Natural killer cell treated with Interleukin-12 subunit alpha and Interleukin-12 subunit beta and Interleukin-15 and Interleukin-18, amount 100 ng/mL, for 72 hours (primary cell): ENCODE results near the gene MOB2. TPM values are rescaled to one million over a fixed set of nuclear protein-coding genes. Genes with fewer than 3 reads are reported as not detected.

Experiments
- ATAC-seq, 2 donors: fragments of 150-1000 bp; cut with Tn5 transposase in 1 of 2; sonication (Bioruptor Pico), chemical (Tn5 transposase) in 1 of 2; 2 replicates each; pipeline ENCODE4 v1.10.0; 2021
- DNase-seq: peaks from one replicate; pipeline ENCODE4 v3.0.0; 2022; ENCODE audit warnings: low spot score
- H3K27ac Mint-ChIP-seq, 2 donors: 1 replicate in 1 of 2; 2 replicates in 1 of 2; pipeline ENCODE4 v1.8.0; 2022; ENCODE audit warnings: mixed read lengths in 2 of 2, mild to moderate bottlenecking in 1 of 2, moderate library complexity in 1 of 2
- H3K27me3 Mint-ChIP-seq, 2 donors: 1 replicate in 1 of 2; 2 replicates in 1 of 2; pipeline ENCODE4 v1.8.0; 2022; ENCODE audit warnings: mixed read lengths in 2 of 2
- H3K36me3 Mint-ChIP-seq: one replicate; pipeline ENCODE4 v1.8.0; 2022; ENCODE audit warnings: mixed read lengths
- H3K4me1 Mint-ChIP-seq, 2 donors: 1 replicate in 1 of 2; 2 replicates in 1 of 2; pipeline ENCODE4 v1.8.0; 2022; ENCODE audit warnings: low read depth in 2 of 2, mixed read lengths in 2 of 2, mild to moderate bottlenecking in 1 of 2
- H3K4me3 Mint-ChIP-seq: one replicate; pipeline ENCODE4 v1.8.0; 2022; ENCODE audit warnings: mixed read lengths
- H3K9me3 Mint-ChIP-seq: 2 replicates; pipeline ENCODE4 v1.8.0; 2022; ENCODE audit warnings: mixed read lengths
- total RNA-seq, 2 donors: library from RNA; stranded (reverse); gene quantifications; one replicate each; pipeline ENCODE4 v1.2.3, GENCODE V29; 2022

The MOB2 gene
- total RNA-seq, 2 donors from 2014 or later, result 40.0 to 42.7 TPM

- Mint-ChIP-seq H3K36me3 (no peaks in the 10 kb centered on the region), H3K27me3 (no peaks in the 10 kb centered on the region), H3K9me3 (no peaks in the 10 kb centered on the region), H3K4me3 (no peak overlapping the region), H3K4me1 (peaks cover 9 to 30% of the 10 kb centered on the region in 2 donors), H3K27ac (no peak overlapping the region)
- DNase-seq (no peak), ATAC-seq (no peak)
Measured at GRCh38 chr11:1504138-1504537, 17.6 kb upstream of the MOB2 start.

- ATAC-seq, result no peak
- Mint-ChIP-seq H3K27me3 (no peaks in the 10 kb centered on the region), H3K36me3 (peaks cover 4% of the 10 kb centered on the region), H3K27ac (no peak overlapping the region), H3K4me1 (peaks cover 13 to 33% of the 10 kb centered on the region in 2 donors), H3K4me3 (no peak overlapping the region), H3K9me3 (no peaks in the 10 kb centered on the region)
- DNase-seq, result no peak
Measured at GRCh38 chr11:1503708-1504104, 17.1 kb upstream of the MOB2 start.

GRCh38 chr11:1502954-1503707, 16.6 kb upstream of the MOB2 start:
- no peak for ATAC-seq
- H3K4me1 Mint-ChIP-seq, result peaks cover 19 to 38% of the 10 kb centered on the region in 2 donors
- H3K27me3 Mint-ChIP-seq, result no peaks in the 10 kb centered on the region
- DNase-seq, result no peak
- H3K9me3 Mint-ChIP-seq, result no peaks in the 10 kb centered on the region
- no peak overlapping the region for H3K4me3 Mint-ChIP-seq
- H3K36me3 Mint-ChIP-seq, result peaks cover 5% of the 10 kb centered on the region
- no peak overlapping the region for H3K27ac Mint-ChIP-seq

- Mint-ChIP-seq H3K4me1 (peaks cover 26 to 41% of the 10 kb centered on the region in 2 donors), H3K4me3 (no peak overlapping the region), H3K27ac (no peak overlapping the region), H3K9me3 (no peaks in the 10 kb centered on the region), H3K36me3 (peaks cover 5% of the 10 kb centered on the region), H3K27me3 (no peaks in the 10 kb centered on the region)
- no peak for DNase-seq
- ATAC-seq, result no peak
Measured at GRCh38 chr11:1502168-1502953, 15.8 kb upstream of the MOB2 start.

- Mint-ChIP-seq H3K27ac (no peak overlapping the region), H3K36me3 (peaks cover 5% of the 10 kb centered on the region), H3K4me1 (peaks cover 33 to 46% of the 10 kb centered on the region in 2 donors), H3K9me3 (no peaks in the 10 kb centered on the region), H3K27me3 (no peaks in the 10 kb centered on the region), H3K4me3 (no peak overlapping the region)
- ATAC-seq (no peak), DNase-seq (no peak)
Measured at GRCh38 chr11:1501421-1502167, 15.0 kb upstream of the MOB2 start.

- ATAC-seq (no peak), DNase-seq (no peak)
Measured at GRCh38 chr11:1500466-1501420, 14.2 kb upstream of the MOB2 start.

GRCh38 chr11:1499899-1500298, 13.3 kb upstream of the MOB2 start:
- Mint-ChIP-seq H3K9me3 (no peaks in the 10 kb centered on the region), H3K27ac (no peak overlapping the region), H3K36me3 (peaks cover 5% of the 10 kb centered on the region), H3K4me1 (peaks cover 44 to 56% of the 10 kb centered on the region in 2 donors), H3K4me3 (no peak overlapping the region), H3K27me3 (no peaks in the 10 kb centered on the region)
- no peak for ATAC-seq
- DNase-seq, result no peak

More at GRCh38 chr11:1500466-1501420, 14.2 kb upstream of the MOB2 start:
- H3K4me1 Mint-ChIP-seq, result peaks cover 42 to 54% of the 10 kb centered on the region in 2 donors
- H3K27ac Mint-ChIP-seq, result peak overlapping the region in 1 of 2 donors; percentile 59
- H3K4me3 Mint-ChIP-seq, result no peak overlapping the region
- H3K36me3 Mint-ChIP-seq, result peaks cover 5% of the 10 kb centered on the region
- H3K27me3 Mint-ChIP-seq, result no peaks in the 10 kb centered on the region
- no peaks in the 10 kb centered on the region for H3K9me3 Mint-ChIP-seq

GRCh38 chr11:1499261-1499890, 12.8 kb upstream of the MOB2 start:
- DNase-seq (no peak), ATAC-seq (no peak)
- Mint-ChIP-seq H3K4me1 (peaks cover 47 to 60% of the 10 kb centered on the region in 2 donors), H3K27me3 (no peaks in the 10 kb centered on the region), H3K9me3 (no peaks in the 10 kb centered on the region), H3K36me3 (peaks cover 5% of the 10 kb centered on the region), H3K4me3 (no peak overlapping the region), H3K27ac (peak overlapping the region in 1 of 2 donors; percentile 27)

- Mint-ChIP-seq H3K4me1 (peaks cover 57 to 62% of the 10 kb centered on the region in 2 donors), H3K36me3 (peaks cover 5% of the 10 kb centered on the region), H3K27me3 (no peaks in the 10 kb centered on the region), H3K4me3 (no peak overlapping the region), H3K27ac (peak overlapping the region in 1 of 2 donors; percentile 16), H3K9me3 (no peaks in the 10 kb centered on the region)
- no peak for ATAC-seq
- no peak for DNase-seq
Measured at GRCh38 chr11:1498262-1498661, 11.7 kb upstream of the MOB2 start.

GRCh38 chr11:1497600-1497999, 11.0 kb upstream of the MOB2 start:
- Mint-ChIP-seq H3K9me3 (no peaks in the 10 kb centered on the region), H3K4me3 (no peak overlapping the region), H3K27me3 (no peaks in the 10 kb centered on the region), H3K36me3 (peaks cover 5% of the 10 kb centered on the region), H3K27ac (peak overlapping the region in 1 of 2 donors; percentile 16), H3K4me1 (peaks cover 58 to 62% of the 10 kb centered on the region in 2 donors)
- DNase-seq (no peak), ATAC-seq (no peak)

- no peak for DNase-seq
- no peak for ATAC-seq
- peaks cover 56 to 63% of the 10 kb centered on the region in 2 donors for H3K4me1 Mint-ChIP-seq
- H3K27me3 Mint-ChIP-seq, result no peaks in the 10 kb centered on the region
- peaks cover 5% of the 10 kb centered on the region for H3K36me3 Mint-ChIP-seq
- peak overlapping the region; percentile 1 for H3K27ac Mint-ChIP-seq
- H3K4me3 Mint-ChIP-seq, result peak overlapping the region; percentile 11
- no peaks in the 10 kb centered on the region for H3K9me3 Mint-ChIP-seq
Measured at GRCh38 chr11:1496761-1497095, 10.1 kb upstream of the MOB2 start.

GRCh38 chr11:1496091-1496760, 9.6 kb upstream of the MOB2 start:
- ATAC-seq, result no peak
- peak overlapping the region; percentile 11 for H3K4me3 Mint-ChIP-seq
- H3K9me3 Mint-ChIP-seq, result no peaks in the 10 kb centered on the region
- peak overlapping the region; percentile 1 for H3K27ac Mint-ChIP-seq
- DNase-seq, result no peak
- peaks cover 5% of the 10 kb centered on the region for H3K36me3 Mint-ChIP-seq
- H3K27me3 Mint-ChIP-seq, result no peaks in the 10 kb centered on the region
- H3K4me1 Mint-ChIP-seq, result peaks cover 54 to 61% of the 10 kb centered on the region in 2 donors
